Neural cell (in vitro differentiated cells): ENCODE results near the gene LSM4. TPM values are rescaled to one million over a fixed set of nuclear protein-coding genes. Genes with fewer than 3 reads are reported as not detected.

Experiments
- H2AFZ ChIP-seq: fragments of 200-600, 300-800 bp; sonication (generic), shearing (Covaris generic); 2 replicates; pipeline ENCODE4 v1.6.0; 2014; ENCODE audit warnings: low read depth, mild to moderate bottlenecking, antibody characterized with exemption, low read length, moderate library complexity
- H3F3A ChIP-seq: fragments of 200-600 bp; shearing (Covaris generic); 2 replicates; pipeline ENCODE4 v1.6.1; 2016; ENCODE audit warnings: mild to moderate bottlenecking, moderate library complexity, mixed read lengths, antibody characterized with exemption, low read length; ENCODE audit not compliant: insufficient read depth, poor library complexity, severe bottlenecking
- H3K27ac ChIP-seq: fragments of 200-600, 300-800 bp; sonication (generic), shearing (Covaris generic); 2 replicates; pipeline ENCODE4 v1.5.1; 2014; ENCODE audit warnings: mild to moderate bottlenecking, low read length, moderate library complexity
- H3K27me3 ChIP-seq: fragments of 300-800, 200-600 bp; sonication (generic), shearing (Covaris generic); 2 replicates; pipeline ENCODE4 v1.6.0; 2014; ENCODE audit warnings: mild to moderate bottlenecking, low read depth, low read length, moderate library complexity; ENCODE audit not compliant: insufficient read depth
- H3K36me3 ChIP-seq: fragments of 300-800, 200-600 bp; sonication (generic), shearing (Covaris generic); 2 replicates; pipeline ENCODE4 v1.5.1; 2014; ENCODE audit warnings: mild to moderate bottlenecking, antibody characterized with exemption, low read length, moderate library complexity; ENCODE audit not compliant: insufficient read depth
- H3K4me2 ChIP-seq: fragments of 300-800, 200-600 bp; sonication (generic), shearing (Covaris generic); 2 replicates; pipeline ENCODE4 v1.6.0; 2014; ENCODE audit warnings: mild to moderate bottlenecking, low read length
- H3K4me3 ChIP-seq: fragments of 300-800, 200-600 bp; sonication (generic), shearing (Covaris generic); 2 replicates; pipeline ENCODE4 v1.5.1; 2014; ENCODE audit warnings: mild to moderate bottlenecking, low read length, moderate library complexity
- H3K79me2 ChIP-seq: fragments of 200-600 bp; shearing (Covaris generic); replicated peaks from 2 replicates; pipeline ENCODE4 v1.6.0; 2014; ENCODE audit warnings: mild to moderate bottlenecking, low read length, moderate library complexity; ENCODE audit not compliant: insufficient read depth
- H3K9ac ChIP-seq: fragments of 300-800, 200-600 bp; sonication (generic), shearing (Covaris generic); 2 replicates; pipeline ENCODE4 v1.6.1; 2016; ENCODE audit warnings: mild to moderate bottlenecking, low read length, mixed read lengths
- H3K9me2 ChIP-seq: fragments of 200-600 bp; shearing (Covaris generic); 2 replicates; pipeline ENCODE4 v1.6.1; 2016; ENCODE audit warnings: mild to moderate bottlenecking, low read length, mixed read lengths; ENCODE audit not compliant: insufficient read depth
- H3K9me3 ChIP-seq: fragments of 200-600, 300-800 bp; sonication (generic), shearing (Covaris generic); 2 replicates; pipeline ENCODE4 v1.6.1; 2016; ENCODE audit warnings: mild to moderate bottlenecking, mixed run types, low read length, moderate library complexity, mixed read lengths
- H4K20me1 ChIP-seq: fragments of 200-600 bp; shearing (Covaris generic); 2 replicates; pipeline ENCODE4 v1.6.1; 2016; ENCODE audit warnings: mild to moderate bottlenecking, mixed run types; ENCODE audit not compliant: insufficient read depth
- CTCF ChIP-seq: fragments of 450-650 bp; IDR thresholded peaks from 2 replicates; pipeline ENCODE4 v1.5.1; 2014; ENCODE audit warnings: antibody characterized with exemption, mild to moderate bottlenecking, moderate library complexity; ENCODE audit not compliant: poor library complexity, severe bottlenecking
- EP300 ChIP-seq: fragments of 450-650 bp; conservative IDR thresholded peaks from 2 replicates; pipeline ENCODE4 v1.6.1; 2014; ENCODE audit warnings: antibody characterized with exemption, mild to moderate bottlenecking, moderate library complexity; ENCODE audit not compliant: poor library complexity, severe bottlenecking
- MXI1 ChIP-seq: fragments of 450-650 bp; conservative IDR thresholded peaks from 2 replicates; pipeline ENCODE4 v1.6.1; 2014; ENCODE audit warnings: antibody characterized with exemption, mild to moderate bottlenecking; ENCODE audit not compliant: poor library complexity, severe bottlenecking
- POLR2AphosphoS5 ChIP-seq: IDR thresholded peaks from 2 replicates; pipeline ENCODE4 v1.6.1; 2012
- RAD21 ChIP-seq: fragments of 450-650 bp; conservative IDR thresholded peaks from 2 replicates; pipeline ENCODE4 v1.6.1; 2014; ENCODE audit warnings: antibody characterized with exemption, mild to moderate bottlenecking, moderate library complexity
- SMC3 ChIP-seq: fragments of 450-650 bp; conservative IDR thresholded peaks from 2 replicates; pipeline ENCODE4 v1.6.1; 2014; ENCODE audit warnings: antibody characterized with exemption, mild to moderate bottlenecking, moderate library complexity; ENCODE audit not compliant: poor library complexity
- TAF1 ChIP-seq: IDR thresholded peaks from 2 replicates; pipeline ENCODE4 v1.6.1; 2012; ENCODE audit warnings: low read depth
- polyA plus RNA-seq: library from polyadenylated mRNA; depleted of rRNA; stranded (reverse); fragments of >200 nt; gene quantifications from 2 replicates; pipeline ENCODE4 v1.2.3, GENCODE V29; 2014

The LSM4 gene
- polyA plus RNA-seq, 1 donor from 2014 or later, result 382 TPM

GRCh38 chr19:18322318-18322758, 538 bp downstream of the LSM4 start:
- peak overlapping the region; percentile 40 for H2AFZ ChIP-seq
- peaks cover 17% of the 10 kb centered on the region for H3K79me2 ChIP-seq
- H3K9ac ChIP-seq, result peak overlapping the region; percentile 75
- H3K27me3 ChIP-seq, result no peaks in the 10 kb centered on the region
- no peaks in the 10 kb centered on the region for H3K9me3 ChIP-seq
- H3K4me2 ChIP-seq, result peak overlapping the region; percentile 97
- no peaks in the 10 kb centered on the region for H4K20me1 ChIP-seq
- no peaks in the 10 kb centered on the region for H3F3A ChIP-seq
- peak overlapping the region; percentile 76 for H3K27ac ChIP-seq
- TF ChIP-seq EP300, result no peak
- peak; percentile 28 for TF ChIP-seq CTCF
- no peaks in the 10 kb centered on the region for H3K36me3 ChIP-seq
- peak overlapping the region; percentile 91 for H3K4me3 ChIP-seq
- H3K9me2 ChIP-seq, result no peaks in the 10 kb centered on the region

GRCh38 chr19:18321734-18322102, 1.2 kb downstream of the LSM4 start:
- Histone ChIP-seq H3K9me3 (no peaks in the 10 kb centered on the region), H2AFZ (no peak overlapping the region), H3K4me2 (peak overlapping the region; percentile 97), H3K9ac (peak overlapping the region; percentile 75), H3K36me3 (no peaks in the 10 kb centered on the region), H4K20me1 (no peaks in the 10 kb centered on the region), H3K27me3 (no peaks in the 10 kb centered on the region), H3K4me3 (peak overlapping the region; percentile 91), H3K9me2 (no peaks in the 10 kb centered on the region), H3K27ac (peak overlapping the region; percentile 76), H3F3A (no peaks in the 10 kb centered on the region), H3K79me2 (peaks cover 17% of the 10 kb centered on the region)
- TF ChIP-seq TAF1, result no peak
- TF ChIP-seq SMC3, result no peak
- TF ChIP-seq EP300, result no peak
- TF ChIP-seq POLR2AphosphoS5, result no peak
- TF ChIP-seq RAD21, result no peak

- Histone ChIP-seq H4K20me1 (no peaks in the 10 kb centered on the region), H3K4me2 (no peak overlapping the region), H3K9me2 (no peaks in the 10 kb centered on the region), H3K79me2 (peaks cover 17% of the 10 kb centered on the region), H2AFZ (no peak overlapping the region), H3K27me3 (no peaks in the 10 kb centered on the region), H3K4me3 (peak overlapping the region; percentile 91), H3K36me3 (no peaks in the 10 kb centered on the region), H3K27ac (no peak overlapping the region), H3K9ac (no peak overlapping the region), H3K9me3 (no peaks in the 10 kb centered on the region), H3F3A (no peaks in the 10 kb centered on the region)
- no peak for TF ChIP-seq MXI1
Measured at GRCh38 chr19:18320865-18321733, 1.8 kb downstream of the LSM4 start.
